Stimulated activated CD8-positive, alpha-beta memory T cell treated with anti-CD3 and anti-CD28 coated beads, Interleukin-12 subunit alpha, Interleukin-12 subunit beta, amount 100 ng/mL, for 4 hours (primary cell): ENCODE measurements around the gene HECTD2.
"Not testable (repeated sequence)": the region's sequence is repeated elsewhere in the genome, so short reads cannot be mapped to it uniquely, and the experiment has no call there.

Source experiments
- DNase-seq: peaks from one replicate; pipeline ENCODE4 v3.0.0-alpha.2; 2020; ENCODE audit warnings: low read depth

HECTD2 gene

GRCh38 chr10:91412354-91413087, 2.4 kb downstream of the HECTD2 start:
- no peak for DNase-seq

- no peak for DNase-seq
These were observed 5.7 kb downstream of the HECTD2 start for GRCh38 chr10:91415816-91416215.

GRCh38 chr10:91416339-91416855, 6.3 kb downstream of the HECTD2 start:
- DNase-seq: no peak

DNA sequence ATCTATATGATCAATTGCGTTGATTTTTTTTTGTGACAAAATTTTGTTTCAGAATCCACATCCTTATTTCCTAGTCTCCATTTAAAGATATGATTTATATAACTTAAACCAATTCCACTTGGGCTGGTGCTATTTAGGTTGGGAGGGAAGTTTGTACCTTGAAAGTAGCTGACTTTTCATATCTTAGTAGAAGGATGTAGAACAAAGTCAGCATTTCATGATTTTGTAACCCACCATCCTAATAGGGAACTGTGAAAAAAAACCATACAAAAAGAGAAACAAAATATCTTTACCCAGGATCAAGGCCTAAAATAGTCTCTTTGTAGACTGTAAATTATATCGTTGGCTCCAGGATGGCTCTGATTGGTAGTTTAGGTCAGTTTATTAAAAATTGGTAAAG, 8.3 kb downstream of the HECTD2 start:
- DNase-seq: no peak

DNA sequence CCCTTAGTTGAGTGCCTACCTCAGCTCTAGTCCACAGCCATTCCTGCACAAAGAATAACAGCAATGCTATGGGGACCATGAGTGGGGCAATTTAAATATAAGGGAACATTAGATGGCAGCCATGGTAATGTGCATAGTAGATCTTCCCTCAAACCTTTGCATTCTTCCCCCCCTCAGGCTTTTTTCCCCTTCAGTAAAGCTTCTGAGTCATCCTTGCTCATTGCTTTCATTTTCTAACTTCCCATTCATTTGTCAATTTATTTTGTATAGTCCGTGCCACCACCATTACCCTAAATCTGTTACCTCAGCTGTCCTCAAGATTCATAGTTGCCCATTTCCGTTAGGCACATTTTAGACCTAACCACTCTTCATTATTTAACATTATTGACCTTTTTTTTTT, 10.7 kb downstream of the HECTD2 start:
- no peak for DNase-seq

DNA sequence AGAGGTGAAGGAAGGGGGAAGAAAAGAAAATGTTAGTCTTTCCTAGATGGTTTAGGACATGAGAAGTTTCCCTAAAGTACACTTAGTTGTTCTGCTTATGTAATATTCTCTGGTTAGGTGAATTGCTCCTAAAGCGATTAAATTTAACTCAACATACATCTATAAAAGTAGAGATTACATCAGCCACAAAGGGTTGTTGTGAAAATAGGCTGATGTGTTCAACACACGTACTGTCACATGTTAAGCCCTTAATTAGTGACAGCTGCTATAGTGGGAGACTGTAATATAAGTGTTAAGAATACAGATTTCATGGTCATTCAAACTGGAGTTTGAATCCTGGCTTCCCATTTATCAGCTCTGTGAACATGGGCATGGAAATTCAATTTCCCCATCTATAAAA, 12.8 kb downstream of the HECTD2 start:
- no peak for DNase-seq

DNA sequence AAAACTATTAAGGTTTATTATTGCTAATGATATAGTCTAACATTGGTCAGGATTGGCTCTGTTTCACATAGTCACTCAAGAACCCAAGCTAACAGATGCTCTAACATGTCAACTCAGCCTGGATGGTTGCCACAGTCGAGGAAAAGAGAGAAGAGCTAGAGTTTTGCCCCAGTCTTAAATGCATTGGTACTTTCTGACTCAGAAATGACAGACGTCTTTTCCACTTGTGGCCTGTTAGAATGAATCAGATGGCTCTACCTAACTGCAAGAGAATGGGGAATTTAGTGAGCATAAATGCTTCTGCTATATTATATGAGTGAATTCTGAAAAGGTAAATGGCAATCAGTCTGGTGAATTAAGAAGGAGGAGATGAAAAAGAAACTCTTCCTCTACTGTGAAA, 13.9 kb downstream of the HECTD2 start:
- no peak for DNase-seq

GRCh38 chr10:91432175-91432574, 22.0 kb downstream of the HECTD2 start:
- no peak for DNase-seq

- DNase-seq: no peak
These were observed 23.5 kb downstream of the HECTD2 start for GRCh38 chr10:91433620-91434019.

GRCh38 chr10:91434041-91434440, 23.9 kb downstream of the HECTD2 start:
- DNase-seq: no peak

GRCh38 chr10:91435241-91435640, 25.1 kb downstream of the HECTD2 start:
- DNase-seq: no peak

- not testable (repeated sequence) for DNase-seq
These were observed 28.1 kb downstream of the HECTD2 start for GRCh38 chr10:91438228-91438627.

- no peak for DNase-seq
These were observed 34.4 kb downstream of the HECTD2 start for GRCh38 chr10:91444211-91445182.

- DNase-seq: no peak
These were observed 41.9 kb downstream of the HECTD2 start for GRCh38 chr10:91452063-91452462.

DNA sequence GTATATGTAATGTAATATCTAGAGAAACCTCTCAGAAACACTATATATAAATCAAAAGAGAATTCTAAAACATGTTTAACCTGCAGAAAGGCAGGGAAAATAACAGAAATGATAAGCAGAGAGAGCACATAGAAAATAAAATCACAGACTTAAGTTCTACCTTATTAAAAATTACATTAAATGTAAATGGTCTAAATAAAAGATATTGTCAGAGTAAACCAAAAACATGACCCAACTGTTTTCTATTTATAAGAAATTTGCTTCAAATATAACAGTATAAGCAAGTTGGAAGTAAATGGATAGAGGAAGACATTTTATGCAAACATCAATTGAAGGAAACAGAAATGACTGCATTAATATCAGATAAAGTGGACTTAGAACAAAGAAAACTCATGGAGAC, 43.4 kb downstream of the HECTD2 start:
- no peak for DNase-seq

DNA sequence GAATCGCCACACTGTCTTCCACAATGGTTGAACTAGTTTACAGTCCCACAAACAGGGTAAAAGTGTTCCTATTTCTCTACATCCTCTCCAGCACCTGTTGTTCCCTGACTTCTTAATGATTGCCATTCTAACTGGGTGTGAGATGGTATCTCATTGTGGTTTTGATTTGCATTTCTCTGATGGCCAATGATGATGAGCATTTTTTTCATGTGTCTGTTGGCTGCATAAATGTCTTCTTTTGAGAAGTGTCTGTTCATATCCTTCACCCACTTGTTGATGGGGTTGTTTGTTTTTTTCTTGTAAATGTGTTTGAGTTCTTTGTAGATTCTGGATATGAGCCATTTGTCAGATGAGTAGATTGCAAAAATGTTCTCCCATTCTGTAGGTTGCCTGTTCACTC, 45.0 kb downstream of the HECTD2 start:
- not testable (repeated sequence) for DNase-seq

DNA sequence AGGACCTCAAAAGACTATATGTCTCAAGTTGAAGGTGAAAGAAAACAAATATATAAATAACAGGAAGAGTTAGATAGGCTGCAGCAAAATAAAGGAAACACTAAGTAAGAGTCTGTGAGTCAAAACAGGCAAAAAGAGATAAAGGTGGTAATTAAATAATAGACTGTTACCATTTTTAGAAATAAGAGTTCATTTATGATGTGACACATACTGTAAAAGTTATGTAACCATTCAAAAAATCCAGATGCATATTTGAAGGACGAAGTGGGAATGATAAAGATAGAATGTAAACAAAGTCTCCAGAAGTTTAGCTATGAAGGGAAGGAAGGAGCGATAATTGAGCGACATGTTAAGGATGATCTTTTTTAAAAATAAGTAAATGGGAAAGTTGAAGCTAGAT, 50.5 kb downstream of the HECTD2 start:
- DNase-seq: no peak

GRCh38 chr10:91462423-91462822, 52.3 kb downstream of the HECTD2 start:
- DNase-seq: no peak

DNA sequence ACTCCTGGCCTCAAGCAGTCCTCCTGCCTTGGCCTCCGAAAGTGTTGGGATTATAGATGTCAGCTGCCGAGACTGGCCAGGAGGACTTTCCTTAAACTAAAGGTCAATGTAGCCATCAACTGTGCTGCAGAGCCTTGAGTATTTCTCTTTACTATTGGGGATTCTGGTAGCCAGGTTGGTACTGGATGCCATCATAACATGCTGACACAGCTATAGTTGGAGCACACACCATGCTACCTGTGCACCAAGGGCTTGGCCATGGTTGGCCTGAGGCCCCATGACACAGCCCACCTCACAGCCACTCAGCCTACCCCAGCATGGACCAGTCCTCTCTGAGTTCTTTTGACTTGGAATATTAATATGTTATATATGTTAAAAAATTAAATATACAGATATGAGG, 54.4 kb downstream of the HECTD2 start:
- no peak for DNase-seq

DNA sequence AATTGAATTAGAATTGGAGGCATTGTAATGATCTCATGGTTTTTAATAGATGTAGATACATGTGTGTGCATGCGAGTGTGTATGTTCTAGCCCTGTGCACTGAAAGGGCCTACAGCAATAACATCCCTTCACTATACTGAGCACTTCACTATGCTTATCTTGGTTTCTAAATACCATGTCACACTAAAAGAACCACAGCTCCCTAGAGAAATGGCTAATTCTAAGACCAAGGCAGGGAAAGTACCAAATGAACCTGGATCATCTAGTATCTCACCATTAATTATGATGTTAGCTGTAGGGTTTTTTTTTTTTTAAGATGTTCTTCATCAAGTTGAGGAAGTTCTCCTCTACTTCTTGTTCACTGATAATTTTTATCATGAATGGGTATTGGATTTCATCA, 55.1 kb downstream of the HECTD2 start:
- DNase-seq: no peak

DNA sequence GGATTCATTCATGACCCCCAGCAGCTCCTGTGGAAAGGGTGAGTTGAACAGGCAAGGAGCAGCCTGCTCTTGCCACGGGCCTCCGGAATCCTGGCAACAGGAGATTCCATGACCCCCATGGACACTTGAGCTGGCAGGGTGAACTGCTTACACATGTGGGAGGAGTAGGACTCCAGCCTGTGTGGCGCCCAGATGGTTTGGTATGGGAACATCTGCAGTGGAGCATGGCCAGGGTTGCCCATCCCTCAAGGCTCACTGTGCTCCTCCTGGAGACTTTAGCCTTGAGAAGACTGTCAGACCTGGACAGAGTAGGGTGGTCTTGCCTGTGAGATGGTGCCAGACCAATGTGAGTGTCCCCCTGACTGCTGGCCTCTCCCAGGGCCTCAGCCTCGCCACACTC, 57.0 kb downstream of the HECTD2 start:
- no peak for DNase-seq

- DNase-seq: no peak
These were observed 61.5 kb downstream of the HECTD2 start for GRCh38 chr10:91471602-91472001.

- no peak for DNase-seq
These were observed 62.8 kb downstream of the HECTD2 start for GRCh38 chr10:91472911-91473310.
